Astrocyte (in vitro differentiated cells and primary cell): ENCODE results near the gene GMPR2. TPM values are rescaled to one million over a fixed set of nuclear protein-coding genes. Genes with fewer than 3 reads are reported as not detected.

Experiments
- DNase-seq: peaks from one replicate; pipeline ENCODE4 v3.0.0-alpha.2; 2010; ENCODE audit warnings: low read depth
- FAIRE-seq: peaks from 2 replicates; lab custom pipeline; 2011; peaks lifted over from hg19 to GRCh38; lab: Jason Lieb, UNC
- H2AFZ ChIP-seq: 2 replicates; pipeline ENCODE4 v1.6.0; 2012; ENCODE audit warnings: low read depth, low read length, inconsistent platforms
- H3K27ac ChIP-seq: 2 replicates; pipeline ENCODE4 v1.5.1; 2011; ENCODE audit warnings: low read depth, low read length, inconsistent platforms
- H3K27me3 ChIP-seq: 2 replicates; pipeline ENCODE4 v1.6.0; 2011; ENCODE audit warnings: low read length, inconsistent platforms; ENCODE audit not compliant: insufficient read depth
- H3K36me3 ChIP-seq: 2 replicates; pipeline ENCODE4 v1.5.1; 2011; ENCODE audit warnings: low read length, inconsistent platforms; ENCODE audit not compliant: insufficient read depth
- H3K4me1 ChIP-seq: 2 replicates; pipeline ENCODE4 v1.5.1; 2011; ENCODE audit warnings: low read length, inconsistent platforms; ENCODE audit not compliant: insufficient read depth
- H3K4me2 ChIP-seq: 2 replicates; pipeline ENCODE4 v1.6.0; 2012; ENCODE audit warnings: low read length, inconsistent platforms
- H3K4me3 ChIP-seq: 2 replicates; pipeline ENCODE4 v1.5.1; 2011; ENCODE audit warnings: low read depth, mild to moderate bottlenecking, low read length, inconsistent platforms; ENCODE audit not compliant: insufficient read depth
- H3K79me2 ChIP-seq: 2 replicates; pipeline ENCODE4 v1.6.0; 2012; ENCODE audit warnings: mild to moderate bottlenecking, low read length, inconsistent platforms; ENCODE audit not compliant: insufficient read depth
- H3K9ac ChIP-seq: 2 replicates; pipeline ENCODE4 v1.6.0; 2012; ENCODE audit warnings: mild to moderate bottlenecking, low read length, inconsistent platforms
- H3K9me3 ChIP-seq: 2 replicates; pipeline ENCODE4 v1.5.1; 2012; ENCODE audit warnings: low read depth, mild to moderate bottlenecking, low read length, inconsistent platforms; ENCODE audit not compliant: insufficient read depth
- H4K20me1 ChIP-seq: 2 replicates; pipeline ENCODE4 v1.6.0; 2012; ENCODE audit warnings: low read length, inconsistent platforms; ENCODE audit not compliant: insufficient read depth
- H3K27ac Mint-ChIP-seq: one replicate; pipeline ENCODE4 v1.8.0; 2021; ENCODE audit warnings: mild to moderate bottlenecking, mixed read lengths; ENCODE audit not compliant: unreplicated experiment
- H3K27me3 Mint-ChIP-seq: one replicate; pipeline ENCODE4 v1.8.0; 2021; ENCODE audit warnings: low read depth, mixed read lengths; ENCODE audit not compliant: unreplicated experiment
- H3K36me3 Mint-ChIP-seq: one replicate; pipeline ENCODE4 v1.8.0; 2021; ENCODE audit warnings: low read depth, mixed read lengths; ENCODE audit not compliant: unreplicated experiment
- H3K4me1 Mint-ChIP-seq: one replicate; pipeline ENCODE4 v1.8.0; 2021; ENCODE audit warnings: low read depth, mixed read lengths; ENCODE audit not compliant: unreplicated experiment
- H3K4me3 Mint-ChIP-seq: one replicate; pipeline ENCODE4 v1.8.0; 2021; ENCODE audit warnings: mild to moderate bottlenecking, moderate library complexity, mixed read lengths; ENCODE audit not compliant: unreplicated experiment
- H3K9me3 Mint-ChIP-seq: one replicate; pipeline ENCODE4 v1.8.0; 2021; ENCODE audit warnings: mild to moderate bottlenecking, mixed read lengths; ENCODE audit not compliant: unreplicated experiment
- CTCF ChIP-seq: IDR thresholded peaks from 2 replicates; pipeline ENCODE4 v1.5.1; 2011; ENCODE audit warnings: low read depth, mild to moderate bottlenecking, inconsistent platforms, low read length, moderate library complexity; ENCODE audit not compliant: insufficient read depth
- EZH2 ChIP-seq: IDR thresholded peaks from 2 replicates; pipeline ENCODE4 v1.6.1; 2012; ENCODE audit warnings: mild to moderate bottlenecking, low read length, inconsistent platforms; ENCODE audit not compliant: insufficient read depth
- total RNA-seq: library from RNA; stranded (reverse); gene quantifications from 2 replicates; pipeline ENCODE4 v1.2.1, GENCODE V29; 2021

Gene GMPR2
- total RNA-seq, 1 donor from 2014 or later = 66.5 TPM

- Histone ChIP-seq H2AFZ (peak within 1 kb of the TSS; percentile 98), H3K4me1 (peaks cover 13% of the 10 kb centered on the region), H4K20me1 (peaks cover 3% of the 10 kb centered on the region), H3K4me3 (peak within 1 kb of the TSS; percentile 93), H3K27ac (peak within 1 kb of the TSS; percentile 94), H3K79me2 (peaks cover 84% of the 10 kb centered on the region), H3K9me3 (no peaks in the 10 kb centered on the region), H3K4me2 (peak within 1 kb of the TSS; percentile 96), H3K27me3 (no peaks in the 10 kb centered on the region), H3K9ac (peak within 1 kb of the TSS; percentile 90), H3K36me3 (peaks cover 18% of the 10 kb centered on the region)
- Mint-ChIP-seq H3K4me1 (peaks cover 16% of the 10 kb centered on the region), H3K36me3 (peaks cover 13% of the 10 kb centered on the region), H3K27me3 (no peaks in the 10 kb centered on the region), H3K27ac (peak within 1 kb of the TSS; percentile 92), H3K9me3 (no peaks in the 10 kb centered on the region), H3K4me3 (peak within 1 kb of the TSS; percentile 94)
- no peak for FAIRE-seq
- TF ChIP-seq EZH2 = no peak
- TF ChIP-seq CTCF = no peak
- DNase-seq = peak; percentile 90
Measured at GRCh38 chr14:24232121-24232644, 546 bp upstream of the GMPR2 start, which contains the start of gene NEDD8. TSS of gene NEDD8 (minus strand) at chr14:24232367. CDS start at chr14:24232267, 100 bp downstream.

GRCh38 chr14:24233538-24233866 is 773 bp downstream of the GMPR2 start:
- FAIRE-seq (no peak), DNase-seq (no peak)
- peaks cover 25% of the 10 kb centered on the region for H3K36me3 Mint-ChIP-seq
- H3K4me1 Mint-ChIP-seq = peaks cover 27% of the 10 kb centered on the region
- Histone ChIP-seq H3K4me1 (peaks cover 13% of the 10 kb centered on the region), H3K4me3 (peak overlapping the region; percentile 93), H3K9me3 (no peaks in the 10 kb centered on the region), H3K79me2 (peaks cover 74% of the 10 kb centered on the region), H3K27ac (peak overlapping the region; percentile 94), H2AFZ (no peak overlapping the region), H3K36me3 (peaks cover 26% of the 10 kb centered on the region), H3K27me3 (no peaks in the 10 kb centered on the region), H3K4me2 (peak overlapping the region; percentile 96), H3K9ac (peak overlapping the region; percentile 90), H4K20me1 (peaks cover 3% of the 10 kb centered on the region)
- no peak for TF ChIP-seq CTCF
- no peak for TF ChIP-seq EZH2
- H3K9me3 Mint-ChIP-seq = no peaks in the 10 kb centered on the region
- H3K27me3 Mint-ChIP-seq = no peaks in the 10 kb centered on the region
- H3K27ac Mint-ChIP-seq = peak overlapping the region; percentile 92
- H3K4me3 Mint-ChIP-seq = peak overlapping the region; percentile 94
